ENCODE results near the gene KIF6. TPM values are rescaled to one million over a fixed set of nuclear protein-coding genes. Genes with fewer than 3 reads are reported as not detected.

Gene KIF6
- polyA plus RNA-seq, 2 of the 4 experiments (the other 2 are of a cell fraction) = 0.05 to 0.39 TPM

GRCh38 chr6:39302669-39303424 lies 422.4 kb downstream of the KIF6 start (continued):
- TF ChIP-seq CHD2 (IDR thresholded peaks at IDR 0.05; ENCODE audit: low read length, partially characterized antibody) = no peak
- TF ChIP-seq PBX3 (IDR thresholded peaks at IDR 0.05) = no peak
- no peak for TF ChIP-seq NR3C1 (IDR thresholded peaks at IDR 0.05)
- no peak for TF ChIP-seq FOXS1 (CRISPR knock-in tag; IDR thresholded peaks at IDR 0.05)
- TF ChIP-seq EHF (CRISPR knock-in tag; IDR thresholded peaks at IDR 0.05) = no peak
- no peak for TF ChIP-seq HES2 (IDR thresholded peaks at IDR 0.05)
- TF ChIP-seq RAD21 (conservative IDR thresholded peaks at IDR 0.05 in 1 of 2, IDR thresholded peaks at IDR 0.05 in 1 of 2) = peak; percentile 89 to 90
- TF ChIP-seq PHF8 (IDR thresholded peaks at IDR 0.05; ENCODE audit: borderline replicate concordance, low read depth) = no peak
- TF ChIP-seq CTCF (IDR thresholded peaks at IDR 0.05) = peak; percentile 71
- TF ChIP-seq ELK1 (IDR thresholded peaks at IDR 0.05; ENCODE audit: low read depth, low read length) = no peak

- 46% methylated on average over 2 of the region's 2 CpGs for WGBS (ENCODE audit: missing lambda C conversion rate)
- Histone ChIP-seq H3K4me1 (0 out of 3 replicates have a peak, but pooled peaks cover 3% of the 10 kb centered on the region), H3K9me3 (no peaks in the 10 kb centered on the region), H3K27ac (no peak overlapping the region), H3K4me3 (no peak overlapping the region), H3K4me2 (no peak overlapping the region)
- no peak for DNase-seq (ENCODE audit: low read depth in 1 of 2, low spot score in 1 of 2)
- ChIA-PET CTCF (interaction anchor here (1.0 to 10.4 kb wide), 13 partner anchors 8 to 430 kb away, joined by 3 to 171 read pairs (median 5); no protein-coding TSS in a partner anchor), POLR2A (no interaction called here)
- FAIRE-seq = no peak
- TF ChIP-seq POLR2AphosphoS2 (conservative IDR thresholded peaks at IDR 0.05; ENCODE audit: low read length) (no peak), REST (IDR thresholded peaks at IDR 0.05) (no peak), ZNF302 (CRISPR knock-in tag; IDR thresholded peaks at IDR 0.05) (no peak)
- no peak for ATAC-seq
Measured at GRCh38 chr6:39302011-39302410, 423.2 kb downstream of the KIF6 start.

- H3K27ac ChIP-seq = no peak overlapping the region
- H3K9me3 ChIP-seq = no peaks in the 10 kb centered on the region
- H3K4me2 ChIP-seq = no peak overlapping the region
- POLR2A ChIA-PET = no interaction called here
- H3K4me1 ChIP-seq = 0 out of 3 replicates have a peak, but pooled peaks cover 3% of the 10 kb centered on the region
- no peak overlapping the region for H3K4me3 ChIP-seq
- peak in 1 of 2 experiments; percentile 13 for DNase-seq (ENCODE audit: low read depth in 1 of 2, low spot score in 1 of 2)
- WGBS (ENCODE audit: missing lambda C conversion rate) = 79% methylated on average over 6 of the region's 7 CpGs
- no peak for FAIRE-seq
- TF ChIP-seq PHF8 (IDR thresholded peaks at IDR 0.05; ENCODE audit: borderline replicate concordance, low read depth) = no peak
- TF ChIP-seq CTCF (IDR thresholded peaks at IDR 0.05) = no peak
- no peak for TF ChIP-seq ATOH8 (CRISPR knock-in tag; IDR thresholded peaks at IDR 0.05; ENCODE audit: low read depth)
- 0 out of 5 replicates have a peak, but pooled peaks of 1 of the 2 experiments have one; percentile 10 for TF ChIP-seq RAD21 (conservative IDR thresholded peaks at IDR 0.05 in 1 of 2, IDR thresholded peaks at IDR 0.05 in 1 of 2)
- TF ChIP-seq SMC3 (IDR thresholded peaks at IDR 0.05) = no peak
- TF ChIP-seq MAFK (IDR thresholded peaks at IDR 0.05; ENCODE audit: partially characterized antibody) = no peak
- ATAC-seq = peak in 1 of 2 experiments; percentile 67; a peak in 3 of 6 replicates
- CTCF ChIA-PET = interaction anchor here (1.4 to 10.4 kb wide), 6 partner anchors 8 to 328 kb away, joined by 3 to 171 read pairs (median 16); no protein-coding TSS in a partner anchor
Measured at GRCh38 chr6:39301606-39302005, 423.6 kb downstream of the KIF6 start.

All from A549 (cell line).